GM23338 (cell line): ENCODE data around the gene LNP1. TPM values are rescaled to one million over a fixed set of nuclear protein-coding genes. Genes with fewer than 3 reads are reported as not detected.

Experiments
- ATAC-seq: fragments of 200-7000 bp; cut with Tn5 transposase; 3 replicates; pipeline ENCODE4 v1.9.1; 2020
- DNase-seq: peaks from one replicate; pipeline ENCODE4 v3.0.0-alpha.2; 2015; ENCODE audit warnings: low spot score
- H2AFZ ChIP-seq: fragments of 200-600 bp; sonication (generic); 2 replicates; pipeline ENCODE4 v1.8.0; 2016; ENCODE audit warnings: antibody characterized with exemption, mild to moderate bottlenecking, moderate library complexity
- H3F3A ChIP-seq: fragments of 200-600 bp; sonication (generic); replicated peaks from 2 replicates; pipeline ENCODE4 v1.8.0; 2017; ENCODE audit warnings: antibody characterized with exemption, mixed run types, low read depth
- H3K27ac ChIP-seq: fragments of 200-600 bp; sonication (generic); 2 replicates; pipeline ENCODE4 v1.6.1; 2016; ENCODE audit warnings: low read depth
- H3K27me3 ChIP-seq: fragments of 200-600 bp; sonication (generic); 2 replicates; pipeline ENCODE4 v1.8.0; 2016; ENCODE audit warnings: mild to moderate bottlenecking, mixed run types, moderate library complexity; ENCODE audit not compliant: insufficient read depth
- H3K36me3 ChIP-seq: fragments of 200-600 bp; sonication (generic); 2 replicates; pipeline ENCODE4 v1.8.0; 2016; ENCODE audit warnings: mild to moderate bottlenecking; ENCODE audit not compliant: insufficient read depth
- H3K4me1 ChIP-seq: fragments of 200-600 bp; sonication (generic); 2 replicates; pipeline ENCODE4 v1.8.0; 2016; ENCODE audit warnings: mild to moderate bottlenecking, moderate library complexity; ENCODE audit not compliant: insufficient read depth
- H3K4me2 ChIP-seq: fragments of 200-600 bp; sonication (generic); 2 replicates; pipeline ENCODE4 v1.7.1; 2017; ENCODE audit warnings: mixed run types
- H3K4me3 ChIP-seq: fragments of 200-600 bp; sonication (generic); 2 replicates; pipeline ENCODE4 v1.6.1; 2016; ENCODE audit warnings: mixed run types
- H3K79me2 ChIP-seq: fragments of 200-600 bp; sonication (generic); replicated peaks from 2 replicates; pipeline ENCODE4 v1.8.0; 2017; ENCODE audit warnings: mild to moderate bottlenecking; ENCODE audit not compliant: insufficient read depth
- H3K9me2 ChIP-seq: fragments of 200-600 bp; sonication (generic); 2 replicates; pipeline ENCODE4 v1.8.0; 2017; ENCODE audit not compliant: insufficient read depth
- H4K20me1 ChIP-seq: fragments of 200-600 bp; sonication (generic); replicated peaks from 2 replicates; pipeline ENCODE4 v1.8.0; 2017; ENCODE audit warnings: mild to moderate bottlenecking; ENCODE audit not compliant: insufficient read depth
- H3K27ac Mint-ChIP-seq: 2 replicates; pipeline ENCODE4 v1.8.0; 2020; ENCODE audit warnings: inconsistent platforms, mild to moderate bottlenecking, moderate library complexity, mixed read lengths
- H3K27me3 Mint-ChIP-seq: 3 replicates; pipeline ENCODE4 v1.8.0; 2022; ENCODE audit warnings: low read depth, mild to moderate bottlenecking, moderate library complexity, mixed read lengths, inconsistent platforms; ENCODE audit not compliant: insufficient read depth, poor library complexity
- H3K36me3 Mint-ChIP-seq: 3 replicates; pipeline ENCODE4 v1.8.0; 2021; ENCODE audit warnings: low read depth, mild to moderate bottlenecking, inconsistent platforms, moderate library complexity, mixed read lengths
- H3K4me1 Mint-ChIP-seq: 3 replicates; pipeline ENCODE4 v1.8.0; 2020; ENCODE audit warnings: mild to moderate bottlenecking, inconsistent platforms, mixed read lengths
- H3K4me3 Mint-ChIP-seq: 3 replicates; pipeline ENCODE4 v1.8.0; 2021; ENCODE audit warnings: moderate library complexity, mild to moderate bottlenecking, inconsistent platforms, mixed read lengths
- H3K9me3 Mint-ChIP-seq: 3 replicates; pipeline ENCODE4 v1.8.0; 2020; ENCODE audit warnings: moderate library complexity, mild to moderate bottlenecking, inconsistent platforms, mixed read lengths
- EZH2phosphoT487 ChIP-seq: fragments of 200-600 bp; sonication (generic); IDR thresholded peaks from one replicate; pipeline ENCODE4 v1.8.1; 2018; ENCODE audit warnings: antibody characterized with exemption; ENCODE audit not compliant: unreplicated experiment
- NANOG ChIP-seq: IDR thresholded peaks from 2 replicates; pipeline ENCODE4 v1.6.1; 2016; ENCODE audit warnings: antibody characterized with exemption, borderline replicate concordance
- ZNF114 ChIP-seq: fragments of 250-450 bp; sonication (Bioruptor Pico); IDR thresholded peaks from 2 replicates; pipeline ENCODE4 v1.5.0; 2020; ENCODE audit warnings: mild to moderate bottlenecking, moderate library complexity
- ZNF331 ChIP-seq: fragments of 250-450 bp; sonication (Bioruptor Pico); IDR thresholded peaks from 2 replicates; pipeline ENCODE4 v1.5.0; 2020; ENCODE audit warnings: low read depth, mild to moderate bottlenecking, moderate library complexity
- polyA plus RNA-seq: library from polyadenylated mRNA; unstranded; fragments of >200 nt; fragmentation: Nextera tagmentation; extraction: Ambion mirVana; gene quantifications from 2 replicates; pipeline ENCODE4 v1.2.1, GENCODE V29; 2016
- total RNA-seq: library from RNA; depleted of rRNA; stranded (reverse); fragments of >200 nt; shearing (Covaris generic); gene quantifications from 2 replicates; pipeline ENCODE4 v1.2.3, GENCODE V29; 2014
- TF ChIP-seq, protein P1 (sequence below): fragments of 250-450 bp; sonication (Bioruptor Pico); IDR thresholded peaks from 2 replicates; pipeline ENCODE4 v1.5.0; 2020; ENCODE audit warnings: mild to moderate bottlenecking, moderate library complexity

The LNP1 gene
- total and polyA plus RNA-seq, 2 experiments from 2014 or later: 4.7 to 6.7 TPM

DNA sequence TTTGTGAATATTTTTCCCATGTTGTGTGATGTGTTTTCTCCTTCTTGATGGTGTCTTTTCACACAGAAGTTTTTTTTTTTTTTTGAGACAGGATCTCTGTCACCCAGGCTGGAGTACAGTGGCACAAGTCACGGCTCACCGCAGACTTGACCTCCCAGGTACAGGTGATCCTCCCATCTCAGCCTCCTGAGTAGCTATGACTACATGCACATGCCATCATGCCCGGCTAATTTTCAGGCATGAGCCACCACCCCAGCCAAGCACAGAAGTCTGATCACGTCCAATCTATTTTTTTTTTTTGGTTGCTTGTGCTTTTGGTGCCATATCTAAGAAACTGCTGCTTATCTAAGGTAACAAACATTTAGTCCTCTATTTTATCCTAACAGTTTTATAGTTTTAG is 25.0 kb upstream of the LNP1 start:
- no peak for TF ChIP-seq EZH2phosphoT487
- no peak for TF ChIP-seq ZNF331
- H3K36me3 Mint-ChIP-seq: peaks cover 52% of the 10 kb centered on the region; the same call in 2 of the 3 replicates
- Histone ChIP-seq H3K4me3 (no peak overlapping the region), H3K9me2 (no peaks in the 10 kb centered on the region), H3F3A (no peaks in the 10 kb centered on the region), H3K4me1 (peaks cover 7% of the 10 kb centered on the region), H4K20me1 (no peaks in the 10 kb centered on the region; the same call in 1 of the 2 replicates), H2AFZ (no peak overlapping the region), H3K4me2 (no peak overlapping the region), H3K27me3 (no peaks in the 10 kb centered on the region), H3K36me3 (peaks cover 18% of the 10 kb centered on the region; the same call in 1 of the 2 replicates), H3K79me2 (no peaks in the 10 kb centered on the region), H3K27ac (no peak overlapping the region)
- H3K4me3 Mint-ChIP-seq: no peak overlapping the region
- ATAC-seq (no peak), DNase-seq (no peak)
- no peak overlapping the region for H3K27ac Mint-ChIP-seq
- peaks cover 2% of the 10 kb centered on the region for H3K27me3 Mint-ChIP-seq
- H3K4me1 Mint-ChIP-seq: no peaks in the 10 kb centered on the region; the same call in 2 of the 3 replicates
- H3K9me3 Mint-ChIP-seq: no peaks in the 10 kb centered on the region

DNA sequence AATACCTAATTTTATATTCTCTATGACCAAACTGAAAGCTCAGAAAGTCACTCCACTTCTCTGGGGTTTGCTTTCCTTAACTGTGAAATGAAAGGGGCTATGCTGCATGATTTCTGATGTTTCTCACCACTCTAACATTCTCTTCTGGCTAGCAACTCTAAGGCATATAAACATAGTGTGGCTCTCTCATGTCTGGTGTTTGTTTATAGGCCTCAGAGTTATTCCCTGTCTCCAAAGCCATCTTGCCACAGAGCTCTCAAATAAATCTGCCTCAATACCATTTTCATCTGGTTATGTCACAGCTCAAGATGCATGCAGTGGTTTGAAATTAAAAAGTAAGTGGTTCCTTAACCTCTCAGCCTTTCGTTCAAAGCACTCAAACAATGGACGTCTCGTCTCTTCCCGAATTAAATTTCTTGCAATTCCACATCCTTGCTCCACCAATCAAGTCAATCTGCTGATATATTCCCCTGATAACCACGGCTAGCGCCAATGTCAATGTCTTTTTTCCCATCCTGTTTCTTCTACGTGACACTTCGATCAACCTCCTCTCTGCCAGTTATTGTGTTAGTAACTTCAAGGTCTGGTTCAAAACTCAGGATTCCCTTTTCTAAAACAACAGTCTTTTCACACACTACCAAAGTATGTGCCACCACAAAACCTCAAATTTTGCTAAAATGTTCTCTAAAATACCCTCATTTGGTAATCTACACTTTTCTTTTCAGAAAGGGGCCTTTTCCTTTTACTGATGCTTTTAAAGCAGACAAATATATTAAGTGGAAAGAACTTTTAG is 16.4 kb upstream of the LNP1 start:
- Histone ChIP-seq H4K20me1 (0 out of 2 replicates have a peak, but pooled peaks cover 5% of the 10 kb centered on the region), H3K79me2 (peaks cover 45% of the 10 kb centered on the region), H3K27ac (no peak overlapping the region), H2AFZ (no peak overlapping the region), H3K36me3 (peaks cover 39% of the 10 kb centered on the region; the same call in 1 of the 2 replicates), H3K4me1 (no peaks in the 10 kb centered on the region), H3K9me2 (no peaks in the 10 kb centered on the region), H3K4me2 (no peak overlapping the region), H3K4me3 (no peak overlapping the region), H3K27me3 (no peaks in the 10 kb centered on the region), H3F3A (no peaks in the 10 kb centered on the region)
- Mint-ChIP-seq H3K4me3 (no peak overlapping the region), H3K9me3 (no peaks in the 10 kb centered on the region; the same call in 2 of the 3 replicates), H3K4me1 (no peaks in the 10 kb centered on the region), H3K27me3 (no peaks in the 10 kb centered on the region), H3K36me3 (peaks cover 45% of the 10 kb centered on the region), H3K27ac (no peak overlapping the region)
- TF ChIP-seq ZNF114: no peak
- TF ChIP-seq, protein P1, sequence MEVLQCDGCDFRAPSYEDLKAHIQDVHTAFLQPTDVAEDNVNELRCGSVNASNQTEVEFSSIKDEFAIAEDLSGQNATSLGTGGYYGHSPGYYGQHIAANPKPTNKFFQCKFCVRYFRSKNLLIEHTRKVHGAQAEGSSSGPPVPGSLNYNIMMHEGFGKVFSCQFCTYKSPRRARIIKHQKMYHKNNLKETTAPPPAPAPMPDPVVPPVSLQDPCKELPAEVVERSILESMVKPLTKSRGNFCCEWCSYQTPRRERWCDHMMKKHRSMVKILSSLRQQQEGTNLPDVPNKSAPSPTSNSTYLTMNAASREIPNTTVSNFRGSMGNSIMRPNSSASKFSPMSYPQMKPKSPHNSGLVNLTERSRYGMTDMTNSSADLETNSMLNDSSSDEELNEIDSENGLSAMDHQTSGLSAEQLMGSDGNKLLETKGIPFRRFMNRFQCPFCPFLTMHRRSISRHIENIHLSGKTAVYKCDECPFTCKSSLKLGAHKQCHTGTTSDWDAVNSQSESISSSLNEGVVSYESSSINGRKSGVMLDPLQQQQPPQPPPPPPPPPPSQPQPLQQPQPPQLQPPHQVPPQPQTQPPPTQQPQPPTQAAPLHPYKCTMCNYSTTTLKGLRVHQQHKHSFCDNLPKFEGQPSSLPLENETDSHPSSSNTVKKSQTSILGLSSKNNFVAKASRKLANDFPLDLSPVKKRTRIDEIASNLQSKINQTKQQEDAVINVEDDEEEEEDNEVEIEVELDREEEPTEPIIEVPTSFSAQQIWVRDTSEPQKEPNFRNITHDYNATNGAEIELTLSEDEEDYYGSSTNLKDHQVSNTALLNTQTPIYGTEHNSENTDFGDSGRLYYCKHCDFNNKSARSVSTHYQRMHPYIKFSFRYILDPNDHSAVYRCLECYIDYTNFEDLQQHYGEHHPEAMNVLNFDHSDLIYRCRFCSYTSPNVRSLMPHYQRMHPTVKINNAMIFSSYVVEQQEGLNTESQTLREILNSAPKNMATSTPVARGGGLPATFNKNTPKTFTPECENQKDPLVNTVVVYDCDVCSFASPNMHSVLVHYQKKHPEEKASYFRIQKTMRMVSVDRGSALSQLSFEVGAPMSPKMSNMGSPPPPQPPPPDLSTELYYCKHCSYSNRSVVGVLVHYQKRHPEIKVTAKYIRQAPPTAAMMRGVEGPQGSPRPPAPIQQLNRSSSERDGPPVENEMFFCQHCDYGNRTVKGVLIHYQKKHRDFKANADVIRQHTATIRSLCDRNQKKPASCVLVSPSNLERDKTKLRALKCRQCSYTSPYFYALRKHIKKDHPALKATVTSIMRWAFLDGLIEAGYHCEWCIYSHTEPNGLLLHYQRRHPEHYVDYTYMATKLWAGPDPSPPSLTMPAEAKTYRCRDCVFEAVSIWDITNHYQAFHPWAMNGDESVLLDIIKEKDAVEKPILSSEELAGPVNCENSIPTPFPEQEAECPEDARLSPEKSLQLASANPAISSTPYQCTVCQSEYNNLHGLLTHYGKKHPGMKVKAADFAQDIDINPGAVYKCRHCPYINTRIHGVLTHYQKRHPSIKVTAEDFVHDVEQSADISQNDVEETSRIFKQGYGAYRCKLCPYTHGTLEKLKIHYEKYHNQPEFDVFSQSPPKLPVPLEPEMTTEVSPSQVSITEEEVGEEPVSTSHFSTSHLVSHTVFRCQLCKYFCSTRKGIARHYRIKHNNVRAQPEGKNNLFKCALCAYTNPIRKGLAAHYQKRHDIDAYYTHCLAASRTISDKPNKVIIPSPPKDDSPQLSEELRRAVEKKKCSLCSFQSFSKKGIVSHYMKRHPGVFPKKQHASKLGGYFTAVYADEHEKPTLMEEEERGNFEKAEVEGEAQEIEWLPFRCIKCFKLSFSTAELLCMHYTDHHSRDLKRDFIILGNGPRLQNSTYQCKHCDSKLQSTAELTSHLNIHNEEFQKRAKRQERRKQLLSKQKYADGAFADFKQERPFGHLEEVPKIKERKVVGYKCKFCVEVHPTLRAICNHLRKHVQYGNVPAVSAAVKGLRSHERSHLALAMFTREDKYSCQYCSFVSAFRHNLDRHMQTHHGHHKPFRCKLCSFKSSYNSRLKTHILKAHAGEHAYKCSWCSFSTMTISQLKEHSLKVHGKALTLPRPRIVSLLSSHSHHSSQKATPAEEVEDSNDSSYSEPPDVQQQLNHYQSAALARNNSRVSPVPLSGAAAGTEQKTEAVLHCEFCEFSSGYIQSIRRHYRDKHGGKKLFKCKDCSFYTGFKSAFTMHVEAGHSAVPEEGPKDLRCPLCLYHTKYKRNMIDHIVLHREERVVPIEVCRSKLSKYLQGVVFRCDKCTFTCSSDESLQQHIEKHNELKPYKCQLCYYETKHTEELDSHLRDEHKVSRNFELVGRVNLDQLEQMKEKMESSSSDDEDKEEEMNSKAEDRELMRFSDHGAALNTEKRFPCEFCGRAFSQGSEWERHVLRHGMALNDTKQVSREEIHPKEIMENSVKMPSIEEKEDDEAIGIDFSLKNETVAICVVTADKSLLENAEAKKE (CRISPR knock-in tag): no peak
- no peak for TF ChIP-seq NANOG
- no peak for DNase-seq
- no peak for ATAC-seq
